ENCODE measurements around the gene PROCA1.
A peak's percentile ranks its signal among the peaks of the same experiment; 100 is the strongest.

PROCA1 gene

GRCh38 chr17:28707339-28707720 lies 4.4 kb downstream of the PROCA1 start:
- DNase-seq (ENCODE audit: low spot score), result no peak

- no peak for DNase-seq (ENCODE audit: low spot score)
Measured at GRCh38 chr17:28706471-28707338, 5.0 kb downstream of the PROCA1 start.

GRCh38 chr17:28705728-28706334 lies 5.9 kb downstream of the PROCA1 start:
- DNase-seq (ENCODE audit: low spot score), result no peak

GRCh38 chr17:28705074-28705659 lies 6.5 kb downstream of the PROCA1 start:
- DNase-seq (ENCODE audit: low spot score), result no peak

GRCh38 chr17:28704219-28704858 lies 7.3 kb downstream of the PROCA1 start:
- DNase-seq (ENCODE audit: low spot score), result no peak

GRCh38 chr17:28703552-28704218 lies 8.0 kb downstream of the PROCA1 start:
- DNase-seq (ENCODE audit: low spot score), result no peak

GRCh38 chr17:28702752-28703150 lies 8.9 kb downstream of the PROCA1 start:
- no peak for DNase-seq (ENCODE audit: low spot score)

GRCh38 chr17:28702026-28702751 lies 9.5 kb downstream of the PROCA1 start:
- DNase-seq (ENCODE audit: low spot score), result no peak

GRCh38 chr17:28700830-28701492 lies 10.7 kb downstream of the PROCA1 start:
- no peak for DNase-seq (ENCODE audit: low spot score)

- no peak for DNase-seq (ENCODE audit: low spot score)
Measured at GRCh38 chr17:28700278-28700677, 11.4 kb downstream of the PROCA1 start.

GRCh38 chr17:28698253-28698941 lies 13.3 kb downstream of the PROCA1 start:
- DNase-seq (ENCODE audit: low spot score), result no peak

- no peak for DNase-seq (ENCODE audit: low spot score)
Measured at GRCh38 chr17:28693869-28694268, 17.8 kb downstream of the PROCA1 start.

- DNase-seq (ENCODE audit: low spot score), result no peak
Measured at GRCh38 chr17:28689011-28689410, 22.7 kb downstream of the PROCA1 start.

- DNase-seq (ENCODE audit: low spot score), result no peak
Measured at GRCh38 chr17:28688481-28688880, 23.2 kb downstream of the PROCA1 start.

GRCh38 chr17:28686296-28686695 lies 25.4 kb downstream of the PROCA1 start:
- DNase-seq (ENCODE audit: low spot score), result no peak

- no peak for DNase-seq (ENCODE audit: low spot score)
Measured at GRCh38 chr17:28685366-28685765, 26.3 kb downstream of the PROCA1 start.

GRCh38 chr17:28684963-28685362 lies 26.7 kb downstream of the PROCA1 start:
- peak; percentile 49 for DNase-seq (ENCODE audit: low spot score)

GRCh38 chr17:28682655-28683054 lies 29.0 kb downstream of the PROCA1 start:
- DNase-seq (ENCODE audit: low spot score), result no peak

GRCh38 chr17:28675980-28676379 lies 35.7 kb downstream of the PROCA1 start:
- DNase-seq (ENCODE audit: low spot score), result no peak

- no peak for DNase-seq (ENCODE audit: low spot score)
Measured at GRCh38 chr17:28675490-28675889, 36.2 kb downstream of the PROCA1 start.
